ENCODE data around the gene LSP1.

Gene LSP1

DNA sequence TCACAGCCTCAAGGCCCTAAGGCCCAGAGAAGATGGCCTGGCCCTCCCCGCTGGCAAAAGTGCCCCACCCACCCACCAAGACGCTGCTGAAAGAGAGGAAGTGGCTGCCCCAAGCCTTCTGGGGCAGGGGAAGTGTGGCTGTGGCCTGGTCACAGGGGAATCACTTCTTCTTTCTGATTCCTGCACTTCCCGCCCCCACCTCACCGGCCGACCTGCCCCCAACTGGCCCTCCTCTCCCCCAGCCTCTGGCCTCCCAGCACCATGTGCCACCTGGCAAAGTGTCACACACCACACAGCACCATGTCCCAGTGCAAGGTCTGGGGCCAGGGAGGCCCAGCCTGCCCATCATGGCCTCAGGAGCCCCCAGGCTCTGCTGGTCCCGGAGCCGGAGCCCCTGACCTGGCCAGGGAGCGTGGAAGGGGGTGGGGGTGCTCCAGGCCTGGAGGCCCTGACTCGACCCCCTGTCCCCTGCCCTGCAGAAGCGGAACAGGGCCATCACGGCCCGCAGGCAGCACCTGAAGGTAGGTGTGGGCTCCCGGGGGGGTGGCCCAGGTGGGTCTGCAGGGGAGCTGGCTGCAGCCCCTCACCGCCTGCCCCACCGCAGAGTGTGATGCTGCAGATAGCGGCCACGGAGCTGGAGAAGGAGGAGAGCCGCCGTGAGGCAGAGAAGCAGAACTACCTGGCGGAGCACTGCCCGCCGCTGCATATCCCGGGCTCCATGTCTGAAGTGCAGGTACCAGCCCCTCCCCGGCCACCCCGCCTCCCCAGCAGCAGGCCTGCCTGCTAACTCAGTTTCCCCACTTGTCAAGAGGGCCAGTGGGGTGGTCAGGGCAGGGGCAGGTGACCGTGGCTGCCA is 12.7 kb upstream of the LSP1 start:
- no peak overlapping the region for H3K9ac ChIP-seq (ENCODE audit: low read depth, low read length)
- peaks cover 3% of the 10 kb centered on the region for H3K4me1 ChIP-seq (ENCODE audit: control insufficient read depth, insufficient read depth, low read length)
- no peak overlapping the region for H3K4me3 ChIP-seq (ENCODE audit: low read length)
- H3K27me3 ChIP-seq (ENCODE audit: control insufficient read depth, insufficient read depth, low read length) = peaks cover 4% of the 10 kb centered on the region
- no peak overlapping the region for H3K4me2 ChIP-seq (ENCODE audit: low read length)
- H3K9me3 ChIP-seq (replicated peaks; ENCODE audit: low read length) = no peaks in the 10 kb centered on the region
- H3K36me3 ChIP-seq (ENCODE audit: insufficient read depth, low read length) = no peaks in the 10 kb centered on the region

DNA sequence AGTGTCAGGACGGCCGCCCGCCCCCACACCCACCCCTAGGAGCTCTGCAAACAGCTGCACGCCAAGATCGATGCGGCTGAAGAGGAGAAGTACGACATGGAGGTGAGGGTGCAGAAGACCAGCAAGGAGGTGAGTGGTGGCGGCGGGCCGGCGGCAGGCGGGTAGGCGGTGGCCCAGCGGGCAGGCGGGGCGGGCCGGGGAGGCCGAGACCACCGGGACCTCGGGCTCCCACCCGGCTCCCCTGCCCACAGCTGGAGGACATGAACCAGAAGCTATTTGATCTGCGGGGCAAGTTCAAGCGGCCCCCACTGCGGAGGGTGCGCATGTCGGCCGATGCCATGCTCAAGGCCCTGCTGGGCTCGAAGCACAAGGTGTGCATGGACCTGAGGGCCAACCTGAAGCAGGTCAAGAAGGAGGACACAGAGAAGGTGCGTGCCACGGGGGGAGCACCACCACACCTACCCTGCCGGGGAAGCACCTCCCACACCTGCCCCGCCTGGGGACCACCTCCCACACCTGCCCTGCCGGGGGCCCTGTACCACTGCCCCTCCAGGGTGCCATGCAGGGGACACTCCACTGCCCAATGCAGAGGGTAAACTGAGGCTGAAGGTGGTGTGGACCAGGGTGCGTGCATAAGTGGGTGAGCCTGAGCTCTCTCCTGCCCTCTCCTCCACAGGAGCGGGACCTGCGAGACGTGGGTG is 12.0 kb upstream of the LSP1 start:
- Histone ChIP-seq H3K4me1 (ENCODE audit: control insufficient read depth, insufficient read depth, low read length) (peaks cover 3% of the 10 kb centered on the region), H3K4me3 (ENCODE audit: low read length) (no peak overlapping the region), H3K27me3 (ENCODE audit: control insufficient read depth, insufficient read depth, low read length) (peaks cover 4% of the 10 kb centered on the region), H3K9ac (ENCODE audit: low read depth, low read length) (no peak overlapping the region), H3K4me2 (ENCODE audit: low read length) (no peak overlapping the region), H3K9me3 (replicated peaks; ENCODE audit: low read length) (no peaks in the 10 kb centered on the region), H3K36me3 (ENCODE audit: insufficient read depth, low read length) (no peaks in the 10 kb centered on the region)

DNA sequence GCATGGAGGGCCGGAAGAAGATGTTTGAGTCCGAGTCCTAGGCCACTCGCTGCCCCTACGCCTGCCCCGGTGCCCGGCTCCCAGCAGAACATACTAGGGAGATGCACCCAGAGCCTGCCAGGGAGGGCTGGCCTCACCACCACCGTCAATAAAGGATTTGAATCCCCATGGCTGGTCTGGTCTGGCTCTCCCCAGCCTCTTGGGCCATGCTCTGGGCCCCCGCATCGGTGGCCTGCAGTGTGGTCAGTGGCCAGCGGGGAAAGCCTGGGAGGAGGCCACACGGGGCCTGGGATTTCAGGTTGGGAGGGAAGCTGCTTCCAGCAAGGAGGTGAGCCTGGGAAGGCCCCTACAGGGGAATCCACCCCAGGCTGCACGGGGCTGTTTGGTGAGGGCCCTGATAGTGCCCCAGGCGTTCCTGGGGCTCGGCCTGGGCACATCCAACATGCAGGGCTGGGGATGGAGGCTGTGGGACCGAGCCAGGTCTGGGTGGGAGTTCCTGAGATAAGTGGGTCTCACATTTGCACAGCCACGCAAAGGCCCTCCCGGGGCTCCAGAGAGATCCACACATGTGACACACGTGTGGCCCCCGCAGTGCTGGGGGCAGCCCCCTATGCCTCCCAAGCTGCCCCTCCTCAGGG is 11.3 kb upstream of the LSP1 start:
- H3K4me2 ChIP-seq (ENCODE audit: low read length) = no peak overlapping the region
- no peaks in the 10 kb centered on the region for H3K36me3 ChIP-seq (ENCODE audit: insufficient read depth, low read length)
- H3K4me1 ChIP-seq (ENCODE audit: control insufficient read depth, insufficient read depth, low read length) = peaks cover 3% of the 10 kb centered on the region
- H3K4me3 ChIP-seq (ENCODE audit: low read length) = no peak overlapping the region
- H3K27me3 ChIP-seq (ENCODE audit: control insufficient read depth, insufficient read depth, low read length) = peaks cover 4% of the 10 kb centered on the region
- H3K9ac ChIP-seq (ENCODE audit: low read depth, low read length) = no peak overlapping the region
- H3K9me3 ChIP-seq (replicated peaks; ENCODE audit: low read length) = no peaks in the 10 kb centered on the region

DNA sequence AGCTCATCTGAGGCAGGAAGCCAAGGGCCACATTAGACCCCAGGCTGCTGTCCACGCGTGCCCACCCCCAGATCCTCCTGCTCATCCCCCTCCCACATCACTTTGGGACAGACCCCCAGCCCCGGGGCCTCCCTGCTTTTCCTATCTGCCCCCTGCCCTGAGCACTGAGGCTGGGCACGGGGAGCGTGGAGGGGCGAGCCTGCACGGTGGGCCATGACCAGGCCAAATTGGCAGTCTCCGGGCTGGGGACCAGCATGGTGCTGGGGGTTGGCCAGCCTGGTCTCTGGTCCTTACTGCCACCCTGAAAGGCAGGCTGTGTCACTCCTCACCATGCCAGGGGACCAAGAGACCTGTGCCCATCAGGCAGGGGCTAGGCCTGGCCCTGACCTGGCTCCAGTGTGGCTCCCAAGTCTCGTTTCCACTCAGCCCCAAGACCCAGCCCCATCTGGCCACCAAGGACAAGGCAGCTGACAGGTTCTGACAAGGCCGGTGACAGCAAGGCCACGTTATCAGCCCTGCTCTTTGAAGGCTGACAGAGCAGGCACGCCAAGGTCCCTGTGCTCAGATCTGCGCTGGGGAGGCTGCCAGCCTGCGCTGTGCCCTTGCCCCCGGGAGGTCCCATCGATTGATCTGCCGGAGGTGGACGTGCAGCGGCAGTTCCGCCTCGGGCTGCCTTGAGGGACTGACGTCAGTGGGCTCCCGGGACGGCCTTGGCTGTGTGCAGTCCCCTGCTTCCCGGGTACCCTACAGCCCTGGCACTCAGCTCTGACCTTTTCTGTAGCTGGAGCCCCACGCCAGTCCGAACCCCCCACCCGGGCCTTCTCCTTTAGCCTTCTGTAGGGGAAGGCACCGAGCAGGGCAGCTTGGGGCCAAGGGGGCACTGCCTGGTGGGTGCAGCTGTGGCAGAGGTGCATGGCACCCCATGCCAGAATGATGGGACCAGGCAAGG is 10.5 kb upstream of the LSP1 start:
- Histone ChIP-seq H3K4me1 (ENCODE audit: control insufficient read depth, insufficient read depth, low read length) (peaks cover 3% of the 10 kb centered on the region), H3K9me3 (replicated peaks; ENCODE audit: low read length) (no peaks in the 10 kb centered on the region), H3K9ac (ENCODE audit: low read depth, low read length) (no peak overlapping the region), H3K4me3 (ENCODE audit: low read length) (no peak overlapping the region), H3K27me3 (ENCODE audit: control insufficient read depth, insufficient read depth, low read length) (peaks cover 4% of the 10 kb centered on the region), H3K36me3 (ENCODE audit: insufficient read depth, low read length) (no peaks in the 10 kb centered on the region), H3K4me2 (ENCODE audit: low read length) (no peak overlapping the region)

DNA sequence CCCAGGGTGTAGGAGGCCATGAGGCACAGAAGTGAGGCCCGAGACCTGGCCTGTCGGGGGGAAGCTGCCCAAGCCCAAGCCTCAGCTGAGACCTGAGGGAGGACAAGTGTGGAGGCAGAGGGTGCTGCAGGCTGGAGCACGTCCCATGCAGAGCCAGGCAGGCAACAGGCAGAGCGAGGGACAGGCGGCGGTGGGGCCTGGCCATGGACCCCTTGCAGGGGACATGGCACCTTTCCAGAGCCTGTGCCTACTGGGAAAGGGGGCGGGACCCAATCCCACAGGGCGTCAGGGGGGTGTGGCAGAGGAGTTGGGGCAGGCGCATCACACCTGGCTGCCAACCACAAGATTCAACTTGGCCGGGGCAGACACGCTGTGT is 9.8 kb upstream of the LSP1 start:
- no peaks in the 10 kb centered on the region for H3K9me3 ChIP-seq (replicated peaks; ENCODE audit: low read length)
- H3K9ac ChIP-seq (ENCODE audit: low read depth, low read length) = no peak overlapping the region
- peaks cover 6% of the 10 kb centered on the region for H3K4me1 ChIP-seq (ENCODE audit: control insufficient read depth, insufficient read depth, low read length)
- H3K27me3 ChIP-seq (ENCODE audit: control insufficient read depth, insufficient read depth, low read length) = peaks cover 4% of the 10 kb centered on the region
- no peak overlapping the region for H3K4me3 ChIP-seq (ENCODE audit: low read length)
- no peaks in the 10 kb centered on the region for H3K36me3 ChIP-seq (ENCODE audit: insufficient read depth, low read length)
- H3K4me2 ChIP-seq (ENCODE audit: low read length) = no peak overlapping the region

DNA sequence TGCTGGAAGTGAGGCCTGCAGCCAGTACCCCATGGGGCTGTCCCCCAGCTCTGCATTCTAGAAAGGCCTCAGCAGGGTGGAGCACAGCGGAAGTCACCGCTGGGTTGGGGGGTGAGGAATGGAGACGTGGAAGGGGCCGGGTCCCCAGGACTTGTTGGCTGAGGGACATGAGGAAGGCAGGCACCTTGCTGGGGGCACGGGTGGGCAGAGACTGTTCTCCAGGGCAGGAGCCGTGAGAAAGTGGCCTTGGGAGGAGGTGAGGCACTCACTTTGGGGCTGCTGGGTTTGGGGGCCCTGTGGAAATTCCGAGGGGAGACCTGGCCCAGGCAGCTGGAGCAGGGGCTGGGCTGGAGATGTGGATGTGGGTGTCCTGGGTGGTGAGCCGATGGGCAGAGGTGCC is 9.1 kb upstream of the LSP1 start:
- Histone ChIP-seq H3K9me3 (replicated peaks; ENCODE audit: low read length) (no peaks in the 10 kb centered on the region), H3K4me3 (ENCODE audit: low read length) (no peak overlapping the region), H3K36me3 (ENCODE audit: insufficient read depth, low read length) (no peaks in the 10 kb centered on the region), H3K4me2 (ENCODE audit: low read length) (no peak overlapping the region), H3K27me3 (ENCODE audit: control insufficient read depth, insufficient read depth, low read length) (peaks cover 4% of the 10 kb centered on the region), H3K9ac (ENCODE audit: low read depth, low read length) (no peak overlapping the region), H3K4me1 (ENCODE audit: control insufficient read depth, insufficient read depth, low read length) (peaks cover 8% of the 10 kb centered on the region)

DNA sequence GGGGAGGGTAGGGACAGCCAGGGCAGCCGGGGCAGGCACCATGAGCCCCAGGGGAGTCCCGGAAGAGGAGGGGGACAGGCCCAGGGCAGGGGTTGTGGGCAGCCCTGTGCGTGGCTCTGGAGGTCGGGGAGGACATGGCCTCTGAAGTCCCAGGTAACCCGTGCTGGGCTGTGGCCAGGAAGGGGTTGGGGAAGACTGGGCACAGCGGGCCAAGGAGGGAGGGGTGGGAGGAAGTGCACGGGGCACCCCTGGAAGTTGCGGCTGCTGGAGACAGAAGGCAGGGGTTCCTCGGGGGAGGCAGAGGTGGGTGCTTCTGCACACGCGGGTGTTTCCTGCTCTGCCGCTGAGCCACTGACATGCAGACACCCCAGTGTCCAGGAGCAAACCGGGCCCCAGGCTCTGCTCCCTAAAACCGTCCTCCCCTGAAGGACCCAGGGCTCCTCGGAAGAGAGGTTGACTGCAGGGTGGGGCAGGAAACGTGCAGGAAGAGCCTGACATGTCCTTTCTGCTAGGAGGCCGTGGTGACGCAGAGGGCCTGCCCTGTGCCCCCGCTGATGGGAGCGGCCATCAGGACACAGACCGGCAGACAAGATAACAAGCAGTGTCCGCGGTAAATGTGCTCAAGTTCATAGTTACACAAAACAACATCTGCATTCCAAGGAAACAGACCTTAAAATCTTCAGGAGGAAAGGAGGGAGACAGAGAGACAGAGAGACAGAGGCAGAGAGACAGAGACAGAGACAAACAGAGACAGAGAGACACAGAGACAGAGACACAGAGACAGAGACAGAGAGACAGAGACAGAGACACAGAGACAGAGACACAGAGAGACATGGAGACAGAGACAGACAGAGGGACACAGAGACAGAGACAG is 8.4 kb upstream of the LSP1 start:
- Histone ChIP-seq H3K9me3 (replicated peaks; ENCODE audit: low read length) (no peaks in the 10 kb centered on the region), H3K4me3 (ENCODE audit: low read length) (no peak overlapping the region), H3K27me3 (ENCODE audit: control insufficient read depth, insufficient read depth, low read length) (peaks cover 4% of the 10 kb centered on the region), H3K4me2 (ENCODE audit: low read length) (no peak overlapping the region), H3K4me1 (ENCODE audit: control insufficient read depth, insufficient read depth, low read length) (peaks cover 8% of the 10 kb centered on the region), H3K36me3 (ENCODE audit: insufficient read depth, low read length) (no peaks in the 10 kb centered on the region), H3K9ac (ENCODE audit: low read depth, low read length) (no peak overlapping the region)

DNA sequence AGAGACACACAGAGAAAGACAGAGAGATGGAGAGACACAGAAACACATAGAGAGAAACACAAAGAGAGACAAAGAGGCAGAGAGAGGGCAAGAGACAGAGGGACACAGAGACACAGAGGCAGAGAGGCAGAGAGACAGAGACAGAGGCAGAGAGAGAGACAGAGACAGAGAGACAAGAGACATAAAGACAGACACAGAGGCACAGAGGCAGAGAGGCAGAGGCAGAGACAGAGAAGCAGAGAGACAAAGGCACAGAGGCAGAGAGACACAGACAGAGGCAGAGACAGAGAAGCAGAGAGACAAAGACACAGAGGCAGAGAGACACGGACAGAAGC is 7.8 kb upstream of the LSP1 start:
- H3K27me3 ChIP-seq (ENCODE audit: control insufficient read depth, insufficient read depth, low read length) = peaks cover 4% of the 10 kb centered on the region
- no peak overlapping the region for H3K4me2 ChIP-seq (ENCODE audit: low read length)
- H3K36me3 ChIP-seq (ENCODE audit: insufficient read depth, low read length) = no peaks in the 10 kb centered on the region
- H3K9me3 ChIP-seq (replicated peaks; ENCODE audit: low read length) = no peaks in the 10 kb centered on the region
- H3K9ac ChIP-seq (ENCODE audit: low read depth, low read length) = no peak overlapping the region
- H3K4me1 ChIP-seq (ENCODE audit: control insufficient read depth, insufficient read depth, low read length) = peaks cover 8% of the 10 kb centered on the region
- H3K4me3 ChIP-seq (ENCODE audit: low read length) = no peak overlapping the region

DNA sequence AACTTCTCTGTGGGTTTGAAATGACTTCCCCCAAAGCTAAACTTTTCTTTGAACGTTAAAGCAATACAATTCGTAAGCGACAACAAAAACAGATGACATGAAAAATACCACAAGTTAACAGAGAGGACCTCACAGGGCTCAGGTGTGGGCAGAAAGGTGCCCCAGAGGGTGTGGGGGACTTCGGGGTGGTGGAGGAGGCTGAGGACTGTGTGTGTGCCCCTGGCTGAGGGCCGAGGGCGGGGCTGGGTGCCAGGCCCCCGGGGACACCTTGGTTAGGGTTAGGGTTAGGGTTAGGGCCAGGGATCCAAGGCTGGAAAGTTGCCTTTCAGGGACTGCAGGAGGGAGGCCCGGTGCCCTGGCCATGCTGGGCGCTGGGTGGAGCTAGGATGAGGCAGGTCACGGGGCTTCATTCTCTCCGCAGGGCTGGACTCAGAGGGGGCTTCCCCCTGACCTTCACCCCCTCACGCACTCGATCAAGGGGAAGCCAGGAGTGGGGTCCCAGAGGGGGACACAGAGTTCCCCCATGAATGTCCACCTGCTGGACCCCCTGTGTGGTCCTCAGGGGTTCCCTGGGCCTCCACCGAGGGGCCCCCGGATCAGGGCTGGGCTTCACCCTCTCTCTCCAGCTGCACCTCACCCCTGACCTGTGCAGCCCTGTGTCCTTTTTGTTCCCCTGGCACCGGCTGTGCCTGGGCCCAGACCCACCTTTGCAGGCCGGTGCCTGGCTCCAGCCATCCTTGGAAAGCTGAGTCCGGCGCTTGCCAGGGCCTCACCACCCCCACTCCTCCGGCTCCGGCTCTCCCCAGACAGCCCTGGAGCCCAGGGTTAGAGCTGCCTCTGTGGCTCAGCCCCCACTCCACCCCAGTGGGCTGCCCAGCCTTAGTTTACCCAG is 7.1 kb upstream of the LSP1 start:
- no peaks in the 10 kb centered on the region for H3K36me3 ChIP-seq (ENCODE audit: insufficient read depth, low read length)
- H3K4me2 ChIP-seq (ENCODE audit: low read length) = no peak overlapping the region
- peaks cover 8% of the 10 kb centered on the region for H3K4me1 ChIP-seq (ENCODE audit: control insufficient read depth, insufficient read depth, low read length)
- H3K27me3 ChIP-seq (ENCODE audit: control insufficient read depth, insufficient read depth, low read length) = peaks cover 4% of the 10 kb centered on the region
- no peak overlapping the region for H3K4me3 ChIP-seq (ENCODE audit: low read length)
- H3K9ac ChIP-seq (ENCODE audit: low read depth, low read length) = no peak overlapping the region
- H3K9me3 ChIP-seq (replicated peaks; ENCODE audit: low read length) = no peaks in the 10 kb centered on the region

DNA sequence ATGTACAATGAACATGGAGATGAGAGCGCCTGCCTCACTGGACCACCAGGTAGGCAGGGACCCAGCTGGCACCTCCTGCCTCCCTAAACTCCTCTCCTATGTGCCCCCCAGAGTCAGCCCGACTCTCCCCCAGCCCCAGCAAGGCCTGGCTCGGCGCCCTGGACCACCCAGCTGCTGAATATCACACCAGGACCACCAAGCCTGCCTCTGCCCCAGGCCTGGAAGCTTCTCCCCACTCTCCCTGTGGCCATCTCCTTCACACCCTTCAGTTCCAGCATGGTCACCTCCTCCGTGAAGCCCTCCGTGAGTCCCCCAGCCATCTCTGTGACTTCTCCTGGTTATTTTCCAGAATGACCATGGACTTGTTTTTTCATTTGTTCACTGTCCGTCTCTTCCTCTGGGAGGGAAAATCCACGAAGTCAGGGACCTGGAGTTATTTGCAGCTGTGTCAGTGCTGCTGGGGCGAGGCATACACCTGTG is 6.4 kb upstream of the LSP1 start:
- Histone ChIP-seq H3K4me1 (ENCODE audit: control insufficient read depth, insufficient read depth, low read length) (peaks cover 8% of the 10 kb centered on the region), H3K4me3 (ENCODE audit: low read length) (no peak overlapping the region), H3K4me2 (ENCODE audit: low read length) (no peak overlapping the region), H3K9ac (ENCODE audit: low read depth, low read length) (no peak overlapping the region), H3K27me3 (ENCODE audit: control insufficient read depth, insufficient read depth, low read length) (peaks cover 4% of the 10 kb centered on the region), H3K9me3 (replicated peaks; ENCODE audit: low read length) (no peaks in the 10 kb centered on the region), H3K36me3 (ENCODE audit: insufficient read depth, low read length) (no peaks in the 10 kb centered on the region)
